HepG2 (cell line): Measurements from ENCODE around the gene RAD17. TPM values are rescaled to one million over a fixed set of nuclear protein-coding genes. Genes with fewer than 3 reads are reported as not detected.

Experiments
- ATRX ChIP-seq: sonication (generic); formaldehyde crosslinking; IDR thresholded peaks from 2 replicates; pipeline ENCODE4 v1.4.0; 2020; ENCODE audit warnings: missing genetic modification reagents, borderline replicate concordance
- ELK4 ChIP-seq: sonication (generic); formaldehyde crosslinking; IDR thresholded peaks from 2 replicates; pipeline ENCODE4 v1.9.0; 2021; ENCODE audit warnings: missing genetic modification reagents, borderline replicate concordance
- FOSL2 ChIP-seq: sonication (generic); formaldehyde crosslinking; IDR thresholded peaks from 2 replicates; pipeline ENCODE4 v1.4.0; 2020; ENCODE audit warnings: missing genetic modification reagents
- NFIC ChIP-seq: IDR thresholded peaks from 2 replicates; pipeline ENCODE4 v1.6.1; 2012; ENCODE audit warnings: mild to moderate bottlenecking, low read length, inconsistent platforms
- REPIN1 ChIP-seq: sonication (generic); formaldehyde crosslinking; IDR thresholded peaks from 2 replicates; pipeline ENCODE4 v1.8.0; 2022; ENCODE audit warnings: missing genetic modification reagents, low read depth, mild to moderate bottlenecking, borderline replicate concordance
- TARDBP ChIP-seq: sonication (generic); formaldehyde crosslinking; IDR thresholded peaks from 2 replicates; pipeline ENCODE4 v1.8.0; 2022; ENCODE audit warnings: mild to moderate bottlenecking, missing genetic modification reagents
- THRA ChIP-seq: sonication (generic); formaldehyde crosslinking; IDR thresholded peaks from 2 replicates; pipeline ENCODE4 v1.4.0; 2020; ENCODE audit warnings: missing genetic modification reagents, borderline replicate concordance
- ZBTB10 ChIP-seq: sonication (generic); formaldehyde crosslinking; IDR thresholded peaks from 2 replicates; pipeline ENCODE4 v1.4.0; 2020; ENCODE audit warnings: missing genetic modification reagents, borderline replicate concordance
- ZFP62 ChIP-seq: sonication (generic); formaldehyde crosslinking; IDR thresholded peaks from 2 replicates; pipeline ENCODE4 v1.4.0; 2020; ENCODE audit warnings: missing genetic modification reagents
- ZNF264 ChIP-seq: sonication (generic); formaldehyde crosslinking; IDR thresholded peaks from 2 replicates; pipeline ENCODE4 v1.4.0; 2020; ENCODE audit warnings: missing genetic modification reagents
- ZNF280D ChIP-seq: sonication (generic); formaldehyde crosslinking; IDR thresholded peaks from 2 replicates; pipeline ENCODE4 v1.5.1; 2020; ENCODE audit warnings: mild to moderate bottlenecking, missing genetic modification reagents
- ZNF331 ChIP-seq: sonication (generic); formaldehyde crosslinking; IDR thresholded peaks from 2 replicates; pipeline ENCODE4 v1.4.0; 2020; ENCODE audit warnings: missing genetic modification reagents
- ZNF414 ChIP-seq: sonication (generic); formaldehyde crosslinking; IDR thresholded peaks from 2 replicates; pipeline ENCODE4 v1.5.0; 2020; ENCODE audit warnings: missing genetic modification reagents
- ZNF639 ChIP-seq: conservative IDR thresholded peaks from 2 replicates; pipeline ENCODE4 v1.6.1; 2018; ENCODE audit warnings: missing genetic modification reagents
- ZNF660 ChIP-seq: sonication (generic); formaldehyde crosslinking; IDR thresholded peaks from 2 replicates; pipeline ENCODE4 v1.5.1; 2020; ENCODE audit warnings: mild to moderate bottlenecking, low read depth, missing genetic modification reagents, borderline replicate concordance
- ZNF781 ChIP-seq: sonication (generic); formaldehyde crosslinking; IDR thresholded peaks from 2 replicates; pipeline ENCODE4 v1.5.1; 2020; ENCODE audit warnings: borderline replicate concordance, mild to moderate bottlenecking, missing genetic modification reagents; ENCODE audit errors: not compliant biosample characterization
- ZNF782 ChIP-seq: sonication (generic); formaldehyde crosslinking; IDR thresholded peaks from 2 replicates; pipeline ENCODE4 v1.4.0; 2020; ENCODE audit warnings: missing genetic modification reagents, mild to moderate bottlenecking, borderline replicate concordance
- polyA plus RNA-seq, 8 experiments: library from polyadenylated mRNA; depleted of rRNA in 3 of 8; stranded (reverse) in 7 of 8; unstranded in 1 of 8; fragments of >200 nt; fragmentation: Illumina TruSeq in 4 of 8; extraction: Trizol in 4 of 8; gene quantifications; 2 replicates each; pipeline versions ENCODE4 v1.2.1 to v1.2.3, GENCODE V29; 2011 to 2016; ENCODE audit warnings: low read depth in 4 of 8, missing spikeins in 1 of 8, mixed read lengths in 1 of 8; ENCODE audit not compliant: insufficient read depth in 1 of 8
- total RNA-seq, 5 experiments: library from RNA; depleted of rRNA; stranded (reverse); fragments of >200 nt; fragmentation: Illumina TruSeq; extraction: Trizol; gene quantifications; 2 replicates each; pipeline ENCODE4 v1.2.3, GENCODE V29; 2016; ENCODE audit warnings: low read depth in 1 of 5

Gene RAD17
- total and polyA plus RNA-seq, 2 of the 13 experiments (the other 11 are each of a cell fraction or from before 2014, with no cell fraction given) = 24.0 to 25.9 TPM

GRCh38 chr5:69369340-69370121 lies at the start of gene RAD17, which contains the start of the genes AK6 and TAF9 (continued):
- TF ChIP-seq ZBTB10 (CRISPR knock-in tag) = no peak
- TF ChIP-seq TARDBP (CRISPR knock-in tag) = peak; percentile 89
- TF ChIP-seq THRA = peak; percentile 52; the same call in 1 of the 2 replicates
- 0 out of 2 replicates have a peak, but pooled peaks have one; percentile 31 for TF ChIP-seq FOSL2 (CRISPR knock-in tag)
- no peak for TF ChIP-seq ZFP62 (CRISPR knock-in tag)
- TF ChIP-seq ZNF639 (CRISPR knock-in tag) = 0 out of 2 replicates have a peak, but pooled peaks have one; percentile 39
- 0 out of 2 replicates have a peak, but pooled peaks have one; percentile 59 for TF ChIP-seq ZNF414 (CRISPR knock-in tag)
- no peak for TF ChIP-seq ATRX (CRISPR knock-in tag)
- no peak for TF ChIP-seq ZNF781 (CRISPR knock-in tag)
- no peak for TF ChIP-seq ZNF660 (CRISPR knock-in tag)
- peak; percentile 83 for TF ChIP-seq REPIN1 (CRISPR knock-in tag)
- peak; percentile 32; the same call in 1 of the 2 replicates for TF ChIP-seq ZNF782 (CRISPR knock-in tag)
- TF ChIP-seq ELK4 (CRISPR knock-in tag) = no peak
- TF ChIP-seq ZNF331 = no peak
- no peak for TF ChIP-seq NFIC
- TF ChIP-seq ZNF264 (CRISPR knock-in tag) = no peak; the same call in 1 of the 2 replicates
- TF ChIP-seq ZNF280D (CRISPR knock-in tag) = no peak
